ENCODE results near the gene NAALADL2. TPM values are rescaled to one million over a fixed set of nuclear protein-coding genes. Genes with fewer than 3 reads are reported as not detected.

NAALADL2 gene
- total and polyA plus RNA-seq, 9 of the 15 experiments (the other 6 are each of a cell fraction or from before 2014, with no cell fraction given): 0.29 to 1.1 (median 0.79) TPM; not detected in 1

DNA sequence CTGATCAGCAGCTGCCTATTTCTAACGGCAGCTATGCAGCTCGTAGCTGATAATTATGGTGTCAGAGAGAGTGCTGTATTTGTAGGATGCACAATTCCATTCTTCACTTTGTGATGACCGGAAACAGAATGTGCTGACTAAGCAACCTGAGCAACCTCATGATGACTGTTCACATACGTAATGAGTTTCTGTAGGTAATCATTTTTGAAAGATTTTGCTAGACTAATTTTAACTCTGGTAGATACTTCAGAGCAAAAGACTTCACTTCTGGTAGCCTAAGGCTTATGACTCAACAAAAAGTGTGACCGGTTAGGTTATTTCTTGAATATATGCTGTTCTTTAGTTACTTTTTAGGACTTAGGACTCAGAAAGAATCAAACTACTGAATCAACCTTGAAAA, 567.7 kb downstream of the NAALADL2 start:
- DNase-seq (ENCODE audit: extremely low read depth in 1 of 4, low spot score in 3 of 4) (no peak), FAIRE-seq (no peak), ATAC-seq (no peak)
- no peaks in the 10 kb centered on the region for H3K79me2 ChIP-seq (ENCODE audit: control insufficient read depth, insufficient read depth, low read length)
- BruUV-seq (replicated peaks): no TSS peak
- in situ Hi-C loops (cut with MboI) (no loop called here), intact Hi-C loops (cut with micrococcal nuclease) (no loop called here)
- H4K20me1 ChIP-seq (replicated peaks; ENCODE audit: control insufficient read depth, insufficient read depth, low read length): no peaks in the 10 kb centered on the region
- H3K36me3 ChIP-seq (ENCODE audit: control insufficient read depth, insufficient read depth, low read length): no peaks in the 10 kb centered on the region
- ChIA-PET CTCF (ENCODE audit: low intra/inter-chr PET ratio) (no interaction called here), POLR2A (no interaction called here)
- TF ChIP-seq ZFP91 (CRISPR knock-in tag; IDR thresholded peaks at IDR 0.05) (no peak), MAFG (tag; conservative IDR thresholded peaks at IDR 0.05) (peak; percentile 79), ZNF316 (IDR thresholded peaks at IDR 0.05) (peak; percentile 80), USF2 (CRISPR knock-in tag; IDR thresholded peaks at IDR 0.05) (no peak), MAFK (IDR thresholded peaks at IDR 0.05; ENCODE audit: low read length) (peak; percentile 90), ZNF41 (CRISPR knock-in tag; conservative IDR thresholded peaks at IDR 0.05) (no peak), MAFF (IDR thresholded peaks at IDR 0.05; ENCODE audit: low read length) (peak; percentile 84), C11orf30 (IDR thresholded peaks at IDR 0.05; ENCODE audit: low read depth) (peak; percentile 63), HDAC3 (IDR thresholded peaks at IDR 0.05; ENCODE audit: borderline replicate concordance, partially characterized antibody) (no peak), ZBTB9 (CRISPR knock-in tag; IDR thresholded peaks at IDR 0.05) (no peak), CBX5 (IDR thresholded peaks at IDR 0.05; ENCODE audit: borderline replicate concordance, low read depth) (no peak)
- TF ChIP-seq, protein P1, sequence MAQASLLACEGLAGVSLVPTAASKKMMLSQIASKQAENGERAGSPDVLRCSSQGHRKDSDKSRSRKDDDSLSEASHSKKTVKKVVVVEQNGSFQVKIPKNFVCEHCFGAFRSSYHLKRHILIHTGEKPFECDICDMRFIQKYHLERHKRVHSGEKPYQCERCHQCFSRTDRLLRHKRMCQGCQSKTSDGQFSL (CRISPR knock-in tag; IDR thresholded peaks at IDR 0.05): no peak
- TF ChIP-seq, protein P1 (tag; IDR thresholded peaks at IDR 0.05): no peak
- H2AFZ ChIP-seq (ENCODE audit: low read depth, low read length): no peak overlapping the region
- no peak overlapping the region for H3K4me2 ChIP-seq (ENCODE audit: insufficient read depth, low read length)
- 5% methylated on average over 5 of the region's 5 CpGs for WGBS (ENCODE audit: insufficient coverage, low coverage, missing lambda C conversion rate)
- no peaks in the 10 kb centered on the region; the same call in 1 of the 2 replicates for H3K9me3 ChIP-seq (replicated peaks; ENCODE audit: control insufficient read depth, insufficient read depth, low read depth, low read length)
- no peak overlapping the region for H3K27ac ChIP-seq (ENCODE audit: extremely low read depth, low read depth, low read length)
- H3K27me3 ChIP-seq (ENCODE audit: control insufficient read depth in 2 of 2, insufficient read depth in 2 of 2, low read length in 2 of 2): no peaks in the 10 kb centered on the region
- H3K9me1 ChIP-seq (ENCODE audit: control insufficient read depth, insufficient read depth, low read length): no peaks in the 10 kb centered on the region
- H3K4me1 ChIP-seq (replicated peaks in 1 of 2; ENCODE audit: control insufficient read depth in 2 of 2, insufficient read depth in 2 of 2, low read length in 2 of 2): no peaks in the 10 kb centered on the region
- no peak overlapping the region for H3K4me3 ChIP-seq
- no peak overlapping the region for H3K9ac ChIP-seq (ENCODE audit: insufficient read depth in 1 of 2, low read depth in 2 of 2, low read length in 2 of 2)
